A549 (cell line): ENCODE results near the gene TPBGL. TPM values are rescaled to one million over a fixed set of nuclear protein-coding genes. Genes with fewer than 3 reads are reported as not detected.

Source experiments
- ATAC-seq, 2 experiments: fragments of 200-7000 bp in 1 of 2; fragments of >200 bp in 1 of 2; cut with Nextera tagmentation in 1 of 2; cut with Tn5 transposase in 1 of 2; 3 replicates each; pipeline versions ENCODE4 v1.8.0 to v1.9.1; 2018 to 2020; ENCODE audit warnings: mild to moderate bottlenecking in 1 of 2, moderate library complexity in 1 of 2
- CTCF ChIA-PET: fragments of 300-600 bp; sonication (Branson Sonifier 250); formaldehyde crosslinking; extraction: SDS; loops from one replicate; lab custom pipeline; 2021; ENCODE audit warnings: antibody characterized with exemption, inconsistent platforms; lab: Yijun Ruan, JAX
- POLR2A ChIA-PET: fragments of 350-600 bp; formaldehyde crosslinking; extraction: SDS; loops from one replicate; lab custom pipeline; 2021; ENCODE audit warnings: antibody characterized with exemption, inconsistent platforms; lab: Yijun Ruan, JAX
- DNase-seq, 2 experiments: peaks; one replicate each; pipeline versions ENCODE4 v3.0.0 to v3.0.0-alpha.2; 2011 to 2016; ENCODE audit warnings: low read depth in 1 of 2, low spot score in 1 of 2
- FAIRE-seq: peaks from 2 replicates; lab custom pipeline; 2011; peaks lifted over from hg19 to GRCh38; lab: Jason Lieb, UNC
- H3K27ac ChIP-seq, 2 experiments: fragments of >200 bp; sonication (Bioruptor Twin); formaldehyde crosslinking; 3 replicates each; pipeline ENCODE4 v1.5.1; 2016 to 2017
- H3K4me1 ChIP-seq: fragments of >200 bp; sonication (Bioruptor Twin); formaldehyde crosslinking; 3 replicates; pipeline ENCODE4 v1.6.1; 2016
- H3K4me2 ChIP-seq: fragments of >200 bp; sonication (Bioruptor Twin); formaldehyde crosslinking; 3 replicates; pipeline ENCODE4 v1.6.1; 2016
- H3K4me3 ChIP-seq: fragments of >200 bp; sonication (Bioruptor Twin); formaldehyde crosslinking; 3 replicates; pipeline ENCODE4 v1.5.1; 2016
- H3K9me3 ChIP-seq: fragments of >200 bp; sonication (Bioruptor Twin); formaldehyde crosslinking; 3 replicates; pipeline ENCODE4 v1.6.1; 2016
- CBX8 ChIP-seq: fragments of 200-600 bp; sonication (generic); IDR thresholded peaks from 2 replicates; pipeline ENCODE4 v1.6.1; 2016
- FOSL2 ChIP-seq, 2 experiments: fragments of 450-650 bp in 1 of 2; fragments of >200 bp in 1 of 2; sonication (Bioruptor Twin) in 1 of 2; formaldehyde crosslinking; IDR thresholded peaks; 2 replicates each; pipeline versions ENCODE4 v1.5.0 to v1.6.1; 2016 to 2020; ENCODE audit warnings: mild to moderate bottlenecking in 1 of 2, moderate library complexity in 1 of 2
- HDAC2 ChIP-seq: fragments of 200-600 bp; sonication (generic); IDR thresholded peaks from 2 replicates; pipeline ENCODE4 v1.6.1; 2016
- HOXB5 ChIP-seq: fragments of 250-450 bp; sonication (Bioruptor Pico); IDR thresholded peaks from 2 replicates; pipeline ENCODE4 v1.5.0; 2020; ENCODE audit warnings: mild to moderate bottlenecking, moderate library complexity
- JUN ChIP-seq, 2 experiments: fragments of >200 bp; sonication (Bioruptor Twin); formaldehyde crosslinking; IDR thresholded peaks; 2 replicates in 1 of 2; 3 replicates in 1 of 2; pipeline ENCODE4 v1.6.1; 2016 to 2017
- KDM1A ChIP-seq: fragments of 200-600 bp; sonication (generic); IDR thresholded peaks from 2 replicates; pipeline ENCODE4 v1.6.1; 2016; ENCODE audit warnings: low read depth, mild to moderate bottlenecking
- MAFK ChIP-seq: fragments of 450-650 bp; IDR thresholded peaks from 2 replicates; pipeline ENCODE4 v1.6.1; 2014; ENCODE audit not compliant: partially characterized antibody
- MAZ ChIP-seq: fragments of 150-350 bp; IDR thresholded peaks from 2 replicates; pipeline ENCODE4 v1.6.1; 2014; ENCODE audit warnings: antibody characterized with exemption, low read depth, low read length, borderline replicate concordance
- MYC ChIP-seq: IDR thresholded peaks from 2 replicates; pipeline ENCODE4 v1.6.1; 2012; ENCODE audit warnings: mild to moderate bottlenecking, inconsistent platforms, low read length, improper control_type of control experiment, borderline replicate concordance
- NPAS2 ChIP-seq: fragments of 250-450 bp; sonication (Bioruptor Pico); IDR thresholded peaks from 2 replicates; pipeline ENCODE4 v1.8.0; 2022; ENCODE audit warnings: mild to moderate bottlenecking, moderate library complexity, borderline replicate concordance
- NR3C1 ChIP-seq: fragments of >200 bp; sonication (Bioruptor Twin); formaldehyde crosslinking; IDR thresholded peaks from 3 replicates; pipeline ENCODE4 v1.6.1; 2017
- PHF8 ChIP-seq: fragments of 200-600 bp; sonication (generic); IDR thresholded peaks from 2 replicates; pipeline ENCODE4 v1.6.1; 2016; ENCODE audit warnings: low read depth, mild to moderate bottlenecking, antibody characterized with exemption, moderate library complexity, borderline replicate concordance
- POLR2A ChIP-seq: IDR thresholded peaks from 2 replicates; pipeline ENCODE4 v1.6.1; 2012; ENCODE audit warnings: mild to moderate bottlenecking, low read length
- POLR2AphosphoS2 ChIP-seq: conservative IDR thresholded peaks from 2 replicates; pipeline ENCODE4 v1.6.1; 2012; ENCODE audit warnings: low read length, improper control_type of control experiment, inconsistent platforms
- RAD21 ChIP-seq, 2 experiments: fragments of >200 bp in 1 of 2; sonication (Bioruptor Twin) in 1 of 2; formaldehyde crosslinking in 1 of 2; IDR thresholded peaks in 1 of 2; conservative IDR thresholded peaks in 1 of 2; 2 replicates in 1 of 2; 3 replicates in 1 of 2; pipeline ENCODE4 v1.6.1; 2012 to 2018; ENCODE audit warnings: inconsistent platforms in 1 of 2
- WGBS: methylation state at CpG from one replicate; pipeline ENCODE4 v1.1.6; 2017; ENCODE audit errors: missing lambda C conversion rate; 5-methylcytosine and 5-hydroxymethylcytosine counted together
- polyA plus RNA-seq, 4 experiments: library from polyadenylated mRNA; depleted of rRNA in 3 of 4; stranded (reverse); fragments of >200 nt; fragmentation: RNase III in 1 of 4; extraction: RNeasy Plus Mini Kit Qiagen cat#74134 plus additional on column Dnase treatment in 1 of 4; gene quantifications; 2 replicates in 3 of 4; 3 replicates in 1 of 4; pipeline ENCODE4 v1.2.3, GENCODE V29; 2011 to 2017
- TF ChIP-seq, protein P1 (sequence below): IDR thresholded peaks from 2 replicates; pipeline ENCODE4 v1.6.1; 2012; ENCODE audit warnings: low read depth, borderline replicate concordance
- TF ChIP-seq, protein P2 (sequence below): fragments of 450-650 bp; IDR thresholded peaks from 2 replicates; pipeline ENCODE4 v1.6.1; 2014; ENCODE audit warnings: antibody characterized with exemption
- TF ChIP-seq, protein P3 (sequence below): fragments of 150-350 bp; IDR thresholded peaks from 2 replicates; pipeline ENCODE4 v1.6.1; 2014; ENCODE audit warnings: low read depth, mild to moderate bottlenecking, low read length
- TF ChIP-seq, protein P4 (sequence below): fragments of >200 bp; sonication (Bioruptor Twin); formaldehyde crosslinking; IDR thresholded peaks from 3 replicates; pipeline ENCODE4 v1.5.1; 2016
- TF ChIP-seq, protein P5 (sequence below): IDR thresholded peaks from 2 replicates; pipeline ENCODE4 v1.6.1; 2012

Gene TPBGL
- polyA plus RNA-seq, 2 of the 4 experiments (the other 2 are of a cell fraction), result 0.03 to 0.12 TPM

DNA sequence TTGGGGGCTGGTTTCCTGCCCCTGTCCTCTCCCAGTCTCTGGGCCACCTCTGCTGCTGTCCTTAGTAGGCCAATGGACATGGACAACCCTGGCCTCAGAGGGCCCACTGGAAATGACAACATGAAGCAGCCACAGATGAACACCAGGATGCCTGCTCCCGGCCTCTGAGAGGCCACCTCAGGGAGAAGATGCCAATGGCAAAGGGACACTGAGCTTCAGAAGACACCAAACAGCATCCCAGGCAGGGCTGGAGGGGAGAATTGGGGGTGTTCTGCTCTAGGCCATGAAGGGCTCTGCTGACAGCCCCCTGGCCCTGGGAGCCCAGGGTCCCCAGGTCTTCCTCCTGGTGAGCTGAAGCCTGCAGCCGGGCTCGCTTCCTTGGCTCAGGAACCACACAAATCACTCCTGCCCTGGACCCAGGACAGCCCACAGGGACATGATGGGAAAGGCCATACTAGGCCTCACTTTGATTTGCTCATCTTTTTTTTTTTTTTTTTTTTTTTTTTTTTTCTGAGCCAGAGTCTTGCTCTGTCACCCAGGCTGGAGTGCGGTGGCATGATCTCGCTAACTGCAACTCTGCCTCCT lies 45.3 kb downstream of the TPBGL start:
- ChIA-PET POLR2A (no interaction called here), CTCF (interaction anchor here (0.6 to 21.7 kb wide), 4 partner anchors 16 to 159 kb away, joined by 3 to 581 read pairs (median 5); no protein-coding TSS in a partner anchor)
- 78% methylated on average over 5 of the region's 5 CpGs for WGBS
- FAIRE-seq (no peak), DNase-seq (no peak), ATAC-seq (no peak)
- Histone ChIP-seq H3K4me1 (peaks cover 3% of the 10 kb centered on the region), H3K4me3 (no peak overlapping the region), H3K4me2 (no peak overlapping the region), H3K9me3 (no peaks in the 10 kb centered on the region), H3K27ac (no peak overlapping the region)
- TF ChIP-seq, protein P1, sequence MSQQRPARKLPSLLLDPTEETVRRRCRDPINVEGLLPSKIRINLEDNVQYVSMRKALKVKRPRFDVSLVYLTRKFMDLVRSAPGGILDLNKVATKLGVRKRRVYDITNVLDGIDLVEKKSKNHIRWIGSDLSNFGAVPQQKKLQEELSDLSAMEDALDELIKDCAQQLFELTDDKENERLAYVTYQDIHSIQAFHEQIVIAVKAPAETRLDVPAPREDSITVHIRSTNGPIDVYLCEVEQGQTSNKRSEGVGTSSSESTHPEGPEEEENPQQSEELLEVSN, result no peak
- TF ChIP-seq POLR2A, result no peak
- no peak for TF ChIP-seq HOXB5 (CRISPR knock-in tag)
- no peak for TF ChIP-seq JUN (IDR thresholded peaks at IDR 0.05)
- TF ChIP-seq, protein P2, sequence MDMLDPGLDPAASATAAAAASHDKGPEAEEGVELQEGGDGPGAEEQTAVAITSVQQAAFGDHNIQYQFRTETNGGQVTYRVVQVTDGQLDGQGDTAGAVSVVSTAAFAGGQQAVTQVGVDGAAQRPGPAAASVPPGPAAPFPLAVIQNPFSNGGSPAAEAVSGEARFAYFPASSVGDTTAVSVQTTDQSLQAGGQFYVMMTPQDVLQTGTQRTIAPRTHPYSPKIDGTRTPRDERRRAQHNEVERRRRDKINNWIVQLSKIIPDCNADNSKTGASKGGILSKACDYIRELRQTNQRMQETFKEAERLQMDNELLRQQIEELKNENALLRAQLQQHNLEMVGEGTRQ, result no peak
- TF ChIP-seq HDAC2, result no peak
- TF ChIP-seq, protein P3, sequence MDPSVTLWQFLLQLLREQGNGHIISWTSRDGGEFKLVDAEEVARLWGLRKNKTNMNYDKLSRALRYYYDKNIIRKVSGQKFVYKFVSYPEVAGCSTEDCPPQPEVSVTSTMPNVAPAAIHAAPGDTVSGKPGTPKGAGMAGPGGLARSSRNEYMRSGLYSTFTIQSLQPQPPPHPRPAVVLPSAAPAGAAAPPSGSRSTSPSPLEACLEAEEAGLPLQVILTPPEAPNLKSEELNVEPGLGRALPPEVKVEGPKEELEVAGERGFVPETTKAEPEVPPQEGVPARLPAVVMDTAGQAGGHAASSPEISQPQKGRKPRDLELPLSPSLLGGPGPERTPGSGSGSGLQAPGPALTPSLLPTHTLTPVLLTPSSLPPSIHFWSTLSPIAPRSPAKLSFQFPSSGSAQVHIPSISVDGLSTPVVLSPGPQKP, result no peak
- TF ChIP-seq RAD21 (conservative IDR thresholded peaks at IDR 0.05 in 1 of 2, IDR thresholded peaks at IDR 0.05 in 1 of 2), result no peak
- TF ChIP-seq POLR2AphosphoS2, result no peak
- TF ChIP-seq MAZ, result no peak
- TF ChIP-seq FOSL2 (IDR thresholded peaks at IDR 0.05), result no peak
- no peak for TF ChIP-seq FOSL2 (CRISPR knock-in tag; IDR thresholded peaks at IDR 0.05)
- TF ChIP-seq MYC, result no peak
- TF ChIP-seq PHF8, result no peak
- TF ChIP-seq, protein P4, sequence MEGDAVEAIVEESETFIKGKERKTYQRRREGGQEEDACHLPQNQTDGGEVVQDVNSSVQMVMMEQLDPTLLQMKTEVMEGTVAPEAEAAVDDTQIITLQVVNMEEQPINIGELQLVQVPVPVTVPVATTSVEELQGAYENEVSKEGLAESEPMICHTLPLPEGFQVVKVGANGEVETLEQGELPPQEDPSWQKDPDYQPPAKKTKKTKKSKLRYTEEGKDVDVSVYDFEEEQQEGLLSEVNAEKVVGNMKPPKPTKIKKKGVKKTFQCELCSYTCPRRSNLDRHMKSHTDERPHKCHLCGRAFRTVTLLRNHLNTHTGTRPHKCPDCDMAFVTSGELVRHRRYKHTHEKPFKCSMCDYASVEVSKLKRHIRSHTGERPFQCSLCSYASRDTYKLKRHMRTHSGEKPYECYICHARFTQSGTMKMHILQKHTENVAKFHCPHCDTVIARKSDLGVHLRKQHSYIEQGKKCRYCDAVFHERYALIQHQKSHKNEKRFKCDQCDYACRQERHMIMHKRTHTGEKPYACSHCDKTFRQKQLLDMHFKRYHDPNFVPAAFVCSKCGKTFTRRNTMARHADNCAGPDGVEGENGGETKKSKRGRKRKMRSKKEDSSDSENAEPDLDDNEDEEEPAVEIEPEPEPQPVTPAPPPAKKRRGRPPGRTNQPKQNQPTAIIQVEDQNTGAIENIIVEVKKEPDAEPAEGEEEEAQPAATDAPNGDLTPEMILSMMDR, result no peak
- TF ChIP-seq KDM1A, result no peak
- TF ChIP-seq, protein P5, sequence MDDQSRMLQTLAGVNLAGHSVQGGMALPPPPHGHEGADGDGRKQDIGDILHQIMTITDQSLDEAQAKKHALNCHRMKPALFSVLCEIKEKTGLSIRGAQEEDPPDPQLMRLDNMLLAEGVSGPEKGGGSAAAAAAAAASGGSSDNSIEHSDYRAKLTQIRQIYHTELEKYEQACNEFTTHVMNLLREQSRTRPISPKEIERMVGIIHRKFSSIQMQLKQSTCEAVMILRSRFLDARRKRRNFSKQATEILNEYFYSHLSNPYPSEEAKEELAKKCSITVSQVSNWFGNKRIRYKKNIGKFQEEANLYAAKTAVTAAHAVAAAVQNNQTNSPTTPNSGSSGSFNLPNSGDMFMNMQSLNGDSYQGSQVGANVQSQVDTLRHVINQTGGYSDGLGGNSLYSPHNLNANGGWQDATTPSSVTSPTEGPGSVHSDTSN, result no peak
- no peak for TF ChIP-seq NPAS2
- no peak for TF ChIP-seq NR3C1
- no peak for TF ChIP-seq CBX8

DNA sequence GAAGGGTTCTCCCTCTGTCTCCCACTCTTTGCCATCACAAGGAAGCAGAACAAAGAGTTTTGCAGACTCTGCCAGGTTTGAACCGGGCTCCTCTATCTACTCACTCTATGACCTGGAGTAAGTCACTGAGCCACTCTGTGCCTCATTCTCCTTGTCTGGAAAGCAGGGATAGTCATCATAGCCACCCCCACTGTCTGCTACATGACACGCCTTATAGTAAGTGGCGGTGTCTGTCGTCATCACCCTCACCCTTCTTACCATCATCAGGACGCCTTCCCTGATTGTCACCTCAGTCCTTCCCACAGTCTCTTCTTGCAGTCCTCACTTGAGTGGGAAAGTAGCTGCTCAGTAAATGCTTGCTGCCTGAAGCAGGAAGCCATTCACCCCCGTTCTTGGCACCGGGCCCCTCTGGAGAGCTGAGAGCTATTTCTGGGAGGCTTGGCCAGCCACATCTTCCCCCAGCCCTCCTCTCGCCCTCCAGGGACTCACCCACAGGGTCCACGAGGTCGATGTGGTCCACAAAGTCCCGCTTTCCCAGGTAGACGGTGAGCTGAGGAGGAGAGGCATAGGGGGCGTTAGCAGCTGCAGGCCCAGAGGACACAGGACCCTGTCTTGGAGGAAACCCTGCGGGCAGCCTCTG lies 46.4 kb downstream of the TPBGL start:
- Histone ChIP-seq H3K4me2 (no peak overlapping the region), H3K27ac (no peak overlapping the region), H3K4me1 (no peaks in the 10 kb centered on the region), H3K9me3 (no peaks in the 10 kb centered on the region), H3K4me3 (no peak overlapping the region)
- POLR2A ChIA-PET, result interaction anchor here (0.6 kb wide), 1 partner anchor 143 kb away, joined by 3 read pairs; no protein-coding TSS in a partner anchor
- no peak for ATAC-seq
- TF ChIP-seq NPAS2 (no peak), MAFK (no peak)
- TF ChIP-seq, protein P5, result no peak
- TF ChIP-seq, protein P2, result no peak
- WGBS, result 76% methylated on average over 14 of the region's 14 CpGs
- CTCF ChIA-PET, result interaction anchor here (1.0 to 21.7 kb wide), 3 partner anchors 23 to 158 kb away, joined by 4 to 581 read pairs (median 4); no protein-coding TSS in a partner anchor
- DNase-seq, result peak in 1 of 2 experiments; percentile 25
- no peak for FAIRE-seq
